NOMO-1 (cell line): ENCODE measurements around the gene B4GALT3.
"Not testable (repeated sequence)": the region's sequence is repeated elsewhere in the genome, so short reads cannot be mapped to it uniquely, and the experiment has no call there.

Source experiments
- DNase-seq, 2 experiments: peaks; one replicate each; lab custom pipeline; 2025; ENCODE audit not compliant: unreplicated experiment in 2 of 2; lab: John Stamatoyannopoulos, UW

The B4GALT3 gene

DNA sequence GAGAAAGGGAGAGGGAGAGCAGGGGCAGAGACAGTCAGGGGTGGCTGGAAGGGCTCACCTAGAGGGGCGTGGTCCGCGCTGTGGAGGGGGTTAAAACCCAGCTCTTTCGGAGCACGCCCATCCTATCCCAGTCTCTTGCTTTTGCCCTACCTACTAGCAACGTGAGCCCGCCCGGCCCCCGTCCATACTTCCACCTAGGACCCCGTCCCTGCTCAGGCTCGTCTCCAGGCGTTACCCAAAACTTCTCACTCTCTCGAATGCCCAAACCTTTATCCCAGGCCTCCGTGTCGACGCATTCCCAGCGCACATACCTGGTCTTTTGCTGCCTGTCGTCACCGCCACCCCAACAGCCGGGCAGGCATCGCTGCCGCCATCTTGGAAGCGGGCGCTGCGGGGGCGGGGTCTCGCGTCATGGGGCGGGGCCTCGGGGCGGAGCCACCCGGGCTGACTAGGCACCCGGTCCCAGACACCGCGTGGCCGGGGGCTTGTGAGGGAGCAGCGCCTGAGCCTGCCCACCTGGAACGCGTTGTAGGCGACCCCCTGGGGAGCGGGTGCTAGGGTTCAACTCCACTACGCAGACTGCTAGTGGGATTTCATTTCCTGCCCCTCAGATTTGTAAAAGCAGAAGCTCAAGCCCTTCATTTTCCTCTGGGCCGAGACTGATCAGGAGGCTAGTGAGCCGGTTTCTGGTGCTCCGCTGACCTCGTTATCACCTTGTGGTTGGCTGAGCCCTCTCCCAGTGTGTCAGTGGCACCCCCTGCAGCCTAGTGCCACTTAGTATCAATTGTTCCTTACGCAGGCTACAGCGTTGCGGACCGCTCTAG lies at the start of gene B4GALT3:
TSS of gene B4GALT3 (minus strand) at position 396 of the 824 bp plus-strand sequence. CDS start 1,447 bp downstream, outside the sequence.
- peak; percentile 76 to 78 for DNase-seq

DNA sequence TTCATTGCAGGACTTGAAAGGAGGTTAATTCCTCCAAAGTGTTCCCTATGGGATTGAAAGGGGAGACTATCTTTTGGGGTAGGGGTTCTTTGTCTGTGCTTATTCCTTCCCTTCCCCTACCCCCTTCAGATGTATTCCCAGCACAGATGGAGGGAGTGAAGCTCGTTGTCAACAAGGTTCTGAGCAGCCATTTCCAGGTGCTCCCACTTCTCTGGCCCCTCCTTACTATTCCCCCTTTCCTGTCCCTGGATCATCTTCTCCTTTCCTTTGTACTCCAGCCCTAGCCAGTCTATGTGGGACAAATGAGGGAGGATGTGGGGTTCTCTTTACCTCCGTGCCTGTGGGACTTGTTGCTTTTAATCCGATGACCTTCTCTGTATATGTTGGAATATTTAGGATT lies 49.5 kb upstream of the B4GALT3 start:
- no peak for DNase-seq

DNA sequence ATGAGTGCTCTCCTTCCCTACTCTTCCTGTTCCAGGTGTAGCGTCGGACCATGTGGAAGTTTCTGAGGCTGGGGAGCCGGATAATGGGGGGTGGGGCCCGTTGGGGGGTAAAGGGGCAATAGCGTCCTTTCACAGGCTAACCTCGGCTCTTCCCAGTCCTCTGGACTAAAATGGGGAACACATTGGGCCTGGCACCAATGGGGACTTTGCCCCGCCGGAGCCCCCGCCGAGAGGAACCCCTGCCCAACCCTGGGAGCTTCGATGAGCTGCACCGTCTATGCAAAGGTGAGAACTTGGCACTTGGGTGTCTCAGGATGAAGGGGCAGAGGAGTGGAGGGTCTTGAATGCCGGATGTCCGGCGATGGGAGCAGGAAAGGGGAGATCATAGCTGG lies 49.0 kb upstream of the B4GALT3 start:
- DNase-seq, result no peak

DNA sequence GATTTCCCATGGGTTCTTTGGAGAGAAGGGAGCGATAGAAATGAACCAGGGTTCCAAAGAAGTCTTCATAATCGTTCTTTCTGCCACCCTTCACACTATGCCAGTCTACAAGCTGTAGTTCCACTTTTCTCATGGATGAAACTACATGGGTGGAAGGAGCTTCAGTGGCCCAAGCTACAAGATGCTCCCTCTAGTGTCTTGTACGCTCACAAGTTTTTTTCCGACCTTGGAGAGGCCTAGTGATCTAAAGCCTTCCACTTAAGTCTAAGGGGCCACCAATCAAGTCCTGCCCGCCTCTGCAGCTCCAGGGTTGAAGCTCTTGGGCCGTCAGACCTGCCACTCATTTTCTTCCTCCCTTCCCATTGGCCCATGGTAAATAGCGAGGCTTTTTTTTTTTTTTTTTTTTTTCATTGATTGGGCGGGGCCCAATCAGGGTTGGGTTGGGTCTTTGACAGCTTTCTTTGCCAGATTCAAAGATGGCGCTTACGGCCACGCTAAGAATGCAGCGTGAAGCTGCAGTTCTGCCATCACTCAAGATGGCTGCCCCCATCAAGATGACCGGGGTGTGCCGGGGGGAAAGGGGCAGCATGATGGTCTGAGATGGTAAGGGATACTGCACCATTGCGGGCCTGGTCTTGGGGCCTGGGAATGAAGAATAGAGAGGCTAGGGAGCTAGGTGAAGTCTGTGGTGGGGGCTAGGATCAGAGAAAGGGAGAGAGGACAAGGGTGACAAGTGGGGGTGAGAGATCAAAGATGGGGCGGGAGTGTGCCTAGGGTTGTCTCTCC lies 48.4 kb upstream of the B4GALT3 start, which contains the start of gene TOMM40L:
TSS of gene TOMM40L (plus strand) at position 527 of the 786 bp plus-strand sequence. CDS start 430 bp downstream, outside the sequence.
- peak; percentile 99 to 100 for DNase-seq

DNA sequence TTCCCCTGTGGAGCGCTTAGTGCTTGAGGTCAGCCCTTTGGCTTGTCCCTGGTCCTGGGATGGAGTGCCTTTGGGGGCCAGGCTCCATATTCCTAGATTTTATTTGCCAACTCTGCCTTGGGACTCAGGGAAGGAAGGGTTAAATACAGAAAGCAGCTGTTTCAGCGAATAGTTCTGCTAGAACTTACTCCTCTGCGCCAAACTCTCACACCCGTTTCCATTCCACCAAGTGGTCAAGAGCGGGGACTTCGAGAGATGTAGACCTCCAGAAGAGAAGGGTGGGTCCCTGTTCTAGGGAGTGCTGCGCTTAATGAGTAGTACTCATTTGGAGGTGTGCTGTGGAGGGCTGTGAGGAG lies 47.8 kb upstream of the B4GALT3 start:
- DNase-seq, result no peak

DNA sequence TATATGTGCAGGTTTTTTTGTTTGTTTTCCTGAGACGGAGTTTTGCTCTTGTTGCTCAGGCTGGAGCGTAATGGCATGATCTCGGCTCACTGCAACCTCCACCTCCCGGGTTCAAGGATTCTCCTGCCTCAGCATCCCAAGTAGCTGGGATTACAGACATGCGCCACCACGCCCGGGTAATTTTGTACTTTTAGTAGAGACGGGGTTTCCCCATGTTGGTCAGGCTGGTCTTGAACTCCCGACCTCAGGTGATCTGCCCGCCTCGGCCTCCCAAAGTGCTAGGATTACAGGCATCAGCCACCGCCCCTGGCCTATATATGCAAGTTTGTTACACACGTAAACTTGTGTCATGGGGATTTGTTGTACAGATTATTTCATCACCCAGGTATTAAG lies 47.4 kb upstream of the B4GALT3 start:
- not testable (repeated sequence) for DNase-seq

DNA sequence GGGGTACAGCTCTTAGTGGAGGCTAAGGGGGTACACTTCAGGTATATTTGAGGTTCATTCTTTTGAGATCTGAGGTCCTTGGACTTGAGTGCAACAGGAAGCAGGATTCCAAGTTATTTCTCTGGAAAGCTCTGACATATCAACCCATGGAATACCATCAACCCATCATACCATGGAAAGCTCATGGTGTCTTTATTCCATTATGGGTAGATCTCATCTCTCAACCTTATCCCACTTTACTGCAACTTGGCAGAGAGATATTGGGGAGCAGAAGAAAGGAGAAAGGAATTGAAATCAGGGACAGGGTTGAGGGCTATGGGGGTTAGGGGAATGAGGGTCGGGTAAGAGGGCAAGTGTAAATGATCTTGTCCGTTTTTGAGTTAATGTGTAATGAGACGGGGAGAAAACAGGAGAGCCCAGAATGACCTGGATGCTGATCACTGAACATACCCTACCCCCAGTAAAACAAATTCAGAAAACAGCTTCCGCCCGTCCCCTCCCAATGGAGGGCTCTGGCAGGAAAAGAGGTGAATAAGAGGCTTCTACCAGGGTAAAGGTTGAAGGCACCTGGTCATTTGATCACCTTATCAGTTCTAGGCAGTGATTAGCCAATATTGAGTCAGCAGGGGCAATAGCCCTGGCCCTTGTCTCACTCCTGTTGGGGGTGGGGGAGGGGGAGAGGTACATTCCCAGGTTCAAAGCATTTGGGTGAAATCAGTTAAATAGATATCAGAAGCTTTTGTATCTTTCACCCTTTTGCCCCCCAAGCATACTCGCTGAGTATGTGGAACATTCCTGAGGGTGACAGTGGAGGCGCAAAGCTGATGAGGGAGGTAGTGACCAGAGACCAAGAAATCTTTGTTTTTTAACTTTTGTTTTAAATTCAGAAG lies 46.7 kb upstream of the B4GALT3 start:
- DNase-seq, result no peak

DNA sequence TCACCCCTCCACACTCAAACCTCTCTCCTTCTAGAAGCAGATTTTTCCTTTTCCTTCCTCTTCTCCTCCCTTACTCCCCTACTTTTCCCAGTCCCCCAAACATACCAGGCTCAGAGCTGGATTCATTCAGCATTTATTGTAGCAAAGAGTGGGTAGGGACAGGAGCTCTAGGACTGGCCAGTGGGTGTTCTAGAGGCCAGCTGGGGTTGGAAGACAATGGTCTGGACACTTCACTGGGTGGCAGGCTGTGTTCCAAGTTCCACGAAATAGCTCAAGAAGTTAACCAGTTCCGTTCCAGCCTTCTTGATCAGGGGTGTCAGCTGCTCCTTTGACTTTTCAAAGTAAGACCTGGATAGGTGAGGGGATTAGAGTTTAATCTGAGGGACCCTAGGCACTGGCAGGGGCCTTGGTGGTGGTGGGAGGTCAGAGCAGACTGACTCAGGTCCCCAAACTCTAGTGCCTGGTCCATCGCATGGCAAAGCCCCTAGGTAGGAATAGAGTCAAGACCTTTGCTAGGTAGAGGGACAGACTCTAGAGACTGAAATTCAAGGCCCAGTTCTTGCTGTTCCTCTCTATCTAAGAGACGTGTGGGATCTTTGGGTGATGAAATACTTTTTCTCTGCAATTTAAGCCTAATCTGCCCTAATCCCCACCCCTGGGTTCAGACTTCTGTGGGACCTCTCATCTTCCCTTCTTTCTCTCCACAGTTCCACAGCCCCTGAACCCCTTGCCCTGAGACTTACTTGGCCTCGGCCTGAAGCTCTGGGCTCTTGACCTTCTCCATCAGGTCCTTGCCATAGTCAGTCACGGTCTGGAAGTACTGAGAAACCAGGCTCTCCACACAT lies 45.1 kb upstream of the B4GALT3 start:
- DNase-seq, result no peak

DNA sequence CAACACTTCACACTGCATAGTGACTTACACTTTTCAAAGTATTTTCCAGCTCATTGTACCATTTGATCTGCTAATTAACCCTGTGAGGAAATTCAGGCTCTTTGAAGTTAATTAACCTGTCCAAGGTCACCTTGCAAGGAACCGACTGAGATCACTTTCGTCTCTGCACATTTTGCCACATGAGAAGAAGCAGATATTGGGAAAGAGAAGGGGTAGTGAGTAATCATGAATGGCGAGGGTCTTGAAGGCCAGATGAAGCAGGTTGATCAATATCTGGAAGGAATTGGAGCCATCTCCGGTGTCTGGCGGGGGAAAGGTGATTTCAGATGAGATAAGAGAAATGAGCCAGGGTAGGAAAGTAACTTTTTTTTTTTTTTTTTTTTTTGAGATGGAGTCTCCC lies 42.7 kb upstream of the B4GALT3 start:
- no peak for DNase-seq

DNA sequence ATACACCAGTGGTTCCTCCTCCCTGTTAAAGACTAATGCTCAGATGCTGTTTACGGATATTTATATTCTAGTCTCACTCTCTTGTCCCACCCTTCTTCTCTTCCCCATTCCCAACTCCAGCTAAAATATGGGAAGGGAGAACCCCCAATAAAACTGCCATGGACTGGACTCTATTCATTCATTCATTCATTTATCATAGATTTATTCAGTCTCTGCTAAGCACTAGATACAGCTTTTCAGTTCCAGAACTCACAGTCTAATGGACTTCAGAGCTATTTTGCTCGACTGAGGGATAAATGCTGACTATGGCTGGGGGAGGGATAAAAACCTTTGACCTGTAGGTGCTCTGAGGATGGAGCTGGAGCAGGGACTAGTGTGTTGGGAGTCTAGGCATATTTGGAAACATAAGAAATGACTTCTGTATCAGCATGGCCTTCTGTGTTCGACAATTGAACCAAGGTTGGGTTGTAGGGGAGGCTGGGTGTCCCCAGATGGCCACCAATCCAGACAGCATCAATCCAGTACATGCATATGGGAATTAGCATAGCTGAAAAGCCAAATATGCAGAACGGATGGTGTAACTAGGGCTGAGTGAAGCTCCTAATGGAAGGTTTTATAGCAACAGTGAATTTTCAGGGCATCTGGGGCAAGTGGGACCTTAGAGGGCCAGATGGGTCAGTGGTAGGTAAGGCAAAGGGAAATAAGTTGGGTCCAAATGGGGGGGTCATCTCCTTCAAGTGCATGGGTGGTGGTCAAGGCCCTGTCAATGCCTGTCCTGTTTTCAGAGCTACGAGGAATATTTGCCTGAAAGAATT lies 42.0 kb upstream of the B4GALT3 start:
- no peak for DNase-seq

DNA sequence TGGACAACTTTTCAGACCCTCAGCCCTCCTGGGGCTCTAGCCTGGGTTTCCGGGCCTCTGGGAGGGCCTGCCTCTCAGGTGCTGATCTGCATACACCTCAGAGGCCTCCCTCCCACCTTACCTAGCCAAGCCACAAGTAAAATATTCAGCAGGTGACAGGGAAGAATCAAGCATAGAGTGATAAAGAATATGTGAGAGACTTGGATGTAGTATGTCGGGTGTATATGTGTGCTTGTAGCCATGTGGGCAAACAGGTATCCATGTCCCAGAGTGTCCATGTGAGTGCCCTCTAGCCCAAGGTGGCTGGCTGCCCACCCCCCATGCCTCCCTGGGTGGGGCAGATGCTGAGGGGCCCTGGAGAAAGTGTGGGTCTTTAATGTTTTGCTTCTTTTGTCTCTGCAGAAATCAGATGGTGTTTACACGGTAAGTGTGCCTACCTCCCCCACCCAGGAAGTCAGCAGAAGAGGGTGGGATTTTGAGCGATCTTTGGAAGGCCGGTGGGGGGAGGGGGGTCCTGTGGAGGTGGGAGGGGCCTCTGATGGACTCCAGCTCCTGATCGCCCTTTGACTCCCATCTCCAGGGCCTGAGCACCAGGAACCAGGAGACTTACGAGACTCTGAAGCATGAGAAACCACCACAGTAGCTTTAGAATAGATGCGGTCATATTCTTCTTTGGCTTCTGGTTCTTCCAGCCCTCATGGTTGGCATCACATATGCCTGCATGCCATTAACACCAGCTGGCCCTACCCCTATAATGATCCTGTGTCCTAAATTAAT lies 41.2 kb upstream of the B4GALT3 start:
- no peak for DNase-seq

DNA sequence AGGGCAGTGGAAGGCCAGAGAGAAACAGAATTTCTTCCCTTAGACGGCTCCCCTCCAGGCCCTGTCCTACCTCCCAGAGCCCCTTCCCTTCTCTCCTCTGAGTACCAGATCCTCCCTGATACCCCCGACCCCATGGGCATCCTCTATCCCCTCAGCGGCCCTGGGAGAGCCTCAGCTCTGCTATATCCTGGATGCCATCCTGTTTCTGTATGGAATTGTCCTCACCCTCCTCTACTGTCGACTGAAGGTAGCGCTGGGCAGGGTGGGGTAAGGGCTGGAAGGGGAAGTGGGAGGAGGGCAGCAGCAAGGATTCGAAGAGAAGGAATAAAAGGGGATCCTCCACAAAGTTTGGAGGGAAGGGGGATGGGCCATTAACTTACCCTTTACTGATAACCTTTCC lies 40.5 kb upstream of the B4GALT3 start:
- no peak for DNase-seq

DNA sequence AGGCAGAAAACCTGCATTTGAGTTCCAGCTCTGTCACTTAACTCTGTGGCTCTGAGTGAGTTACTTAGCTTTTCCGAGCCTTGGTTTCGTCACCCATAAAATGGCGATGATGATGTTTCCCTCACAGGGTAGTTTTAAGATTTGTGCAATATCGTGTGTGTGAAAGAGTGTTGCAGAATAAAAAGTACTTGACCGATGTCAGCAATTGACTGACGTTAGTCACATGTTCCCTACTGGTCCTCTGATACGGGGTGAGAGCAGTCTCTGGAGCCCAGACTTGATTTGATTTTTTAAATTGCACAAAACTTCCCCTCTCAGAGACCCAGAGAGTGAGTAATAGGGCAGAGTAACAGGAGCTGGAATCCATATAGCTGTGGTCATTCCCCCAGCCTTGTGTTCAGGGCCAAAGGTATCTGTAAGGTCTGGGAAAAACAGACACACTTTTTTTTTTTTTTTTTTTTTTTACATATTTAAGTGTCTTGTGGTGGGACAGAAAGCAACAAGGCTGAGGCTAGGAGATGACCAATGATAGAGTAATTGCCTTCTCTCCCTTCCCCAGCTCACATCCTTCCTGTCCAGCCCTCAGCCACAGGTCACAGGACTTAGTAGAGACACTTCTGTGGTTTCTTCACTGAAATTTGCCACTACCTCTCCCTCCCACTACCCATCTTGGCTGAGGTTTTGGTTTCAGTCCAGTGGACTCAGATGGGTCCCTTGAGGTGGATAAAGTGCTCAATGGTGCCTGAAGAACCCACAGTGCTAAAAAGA lies 39.8 kb upstream of the B4GALT3 start:
- DNase-seq, result peak; percentile 71 to 97

DNA sequence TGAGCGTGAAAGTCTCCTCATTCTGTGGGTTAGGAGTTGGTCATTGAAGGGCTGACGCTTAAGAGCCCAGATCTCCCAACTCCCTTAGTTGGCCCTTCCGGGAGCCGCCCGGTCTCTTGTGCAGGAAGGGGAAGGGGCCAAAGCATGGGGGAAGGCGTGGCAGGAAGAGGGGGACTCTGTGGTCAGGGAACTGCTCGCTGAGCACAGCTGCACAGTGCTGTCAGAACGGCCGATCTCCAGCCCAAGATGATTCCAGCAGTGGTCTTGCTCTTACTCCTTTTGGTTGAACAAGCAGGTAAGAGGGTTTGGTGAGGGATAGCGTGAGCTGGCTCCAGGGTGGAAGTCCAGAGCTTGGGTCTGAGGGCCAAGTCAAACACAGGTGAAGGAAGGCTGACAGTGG lies 37.8 kb upstream of the B4GALT3 start, which contains the start of gene FCER1G:
TSS of gene FCER1G (plus strand) at position 220 of the 400 bp plus-strand sequence. CDS start at position 247, 27 bp downstream.
- DNase-seq, result peak; percentile 62 to 72

DNA sequence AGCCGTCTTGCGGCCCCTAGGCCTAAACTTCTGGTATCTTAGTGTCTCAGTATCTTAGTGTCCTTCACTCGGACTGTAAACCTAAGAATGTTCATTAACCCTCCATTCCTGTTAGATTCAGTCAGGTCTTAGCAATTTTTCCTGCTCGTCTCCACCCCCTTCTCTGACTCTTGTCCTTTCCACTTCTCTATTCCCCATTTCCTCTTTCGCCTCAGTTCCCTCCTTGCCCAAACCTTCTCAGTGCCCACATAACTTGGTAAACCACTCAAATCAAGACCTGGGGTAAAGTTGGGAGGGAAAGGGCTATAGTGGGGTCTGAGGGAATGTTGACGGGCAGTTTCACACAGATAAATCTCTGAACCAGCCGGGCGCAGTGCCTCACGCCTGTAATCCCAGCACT lies 37.1 kb upstream of the B4GALT3 start:
- peak; percentile 58 to 70 for DNase-seq

DNA sequence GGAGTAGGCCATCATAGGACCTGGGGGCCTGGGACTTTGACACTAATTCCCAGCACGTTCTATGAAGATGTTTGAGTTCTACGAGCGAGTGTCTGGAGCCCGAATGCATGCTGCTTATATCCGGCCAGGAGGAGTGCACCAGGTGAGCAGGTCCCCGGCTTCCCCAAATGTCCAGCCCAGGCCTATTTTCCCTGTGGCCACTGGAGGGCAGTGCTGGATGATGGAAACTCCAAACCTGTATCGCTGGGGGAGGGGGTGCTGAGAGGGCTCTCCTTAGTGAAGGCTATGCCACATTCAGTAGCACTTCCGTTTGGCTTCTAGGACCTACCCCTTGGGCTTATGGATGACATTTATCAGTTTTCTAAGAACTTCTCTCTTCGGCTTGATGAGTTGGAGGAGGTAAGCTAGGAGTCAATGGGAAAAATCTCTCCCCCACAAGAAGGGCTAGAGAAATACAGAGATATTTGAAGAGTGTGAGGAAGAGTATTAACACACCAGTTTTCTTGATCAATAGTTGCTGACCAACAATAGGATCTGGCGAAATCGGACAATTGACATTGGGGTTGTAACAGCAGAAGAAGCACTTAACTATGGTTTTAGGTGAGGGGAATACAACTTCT lies 32.6 kb upstream of the B4GALT3 start:
- DNase-seq, result peak; percentile 75 to 79

DNA sequence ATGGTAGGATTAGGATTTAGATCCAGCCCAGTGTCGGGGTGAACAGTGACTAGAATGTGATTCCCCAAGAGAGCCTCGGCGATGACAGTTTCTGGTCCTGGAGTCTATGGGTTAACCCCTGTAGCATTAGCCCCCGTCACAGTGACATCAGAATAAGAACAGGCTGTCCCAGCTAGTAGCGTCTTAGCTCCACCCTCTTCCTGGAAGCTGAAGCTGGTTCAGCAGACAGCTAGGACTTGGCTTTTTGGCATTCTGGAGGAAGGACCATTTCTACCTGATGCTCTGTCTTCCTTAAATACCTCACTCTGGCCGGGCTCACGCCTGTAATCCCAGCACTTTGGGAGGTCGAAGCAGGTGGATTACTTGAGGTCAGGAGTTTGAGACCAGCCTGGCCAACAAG lies 29.9 kb upstream of the B4GALT3 start:
- no peak for DNase-seq
